Neuronal stem cell (in vitro differentiated cells): ENCODE results near the gene NFX1.

ENCODE experiments used
- DNase-seq: peaks from one replicate; pipeline ENCODE4 v3.0.0-alpha.2; 2013; ENCODE audit warnings: low spot score
- H2AFZ ChIP-seq: one replicate; pipeline ENCODE4 v1.6.1; 2013; ENCODE audit warnings: mild to moderate bottlenecking, low read length, inconsistent platforms
- H2AK5ac ChIP-seq: 2 replicates; pipeline ENCODE4 v1.6.1; 2013; ENCODE audit warnings: low read depth, mild to moderate bottlenecking, inconsistent platforms, low read length, moderate library complexity, mixed read lengths
- H2BK120ac ChIP-seq: 2 replicates; pipeline ENCODE4 v1.6.1; 2013; ENCODE audit warnings: low read depth, mild to moderate bottlenecking, inconsistent platforms, low read length, moderate library complexity, mixed read lengths
- H2BK12ac ChIP-seq: one replicate; pipeline ENCODE4 v1.6.1; 2013; ENCODE audit warnings: low read length, inconsistent platforms
- H2BK15ac ChIP-seq: 2 replicates; pipeline ENCODE4 v1.6.1; 2013; ENCODE audit warnings: mild to moderate bottlenecking, low read length, inconsistent platforms, mixed read lengths
- H2BK5ac ChIP-seq: one replicate; pipeline ENCODE4 v1.6.1; 2013; ENCODE audit warnings: inconsistent platforms, mild to moderate bottlenecking, low read length, moderate library complexity
- H3K14ac ChIP-seq: one replicate; pipeline ENCODE4 v1.6.1; 2013; ENCODE audit warnings: low read length, inconsistent platforms
- H3K18ac ChIP-seq: 2 replicates; pipeline ENCODE4 v1.6.1; 2013; ENCODE audit warnings: low read length, inconsistent platforms
- H3K23ac ChIP-seq: 2 replicates; pipeline ENCODE4 v1.6.1; 2013; ENCODE audit warnings: low read depth, mild to moderate bottlenecking, mixed read lengths, low read length, inconsistent platforms; ENCODE audit not compliant: poor library complexity
- H3K27ac ChIP-seq: replicated peaks from 3 replicates; pipeline ENCODE4 v1.5.1; 2013; ENCODE audit warnings: low read length, inconsistent platforms
- H3K27me3 ChIP-seq, 3 experiments: 2 replicates each; pipeline ENCODE4 v1.6.1; 2013; ENCODE audit warnings: low read length in 3 of 3, mild to moderate bottlenecking in 2 of 3, inconsistent platforms in 1 of 3, low read depth in 1 of 3, mixed read lengths in 1 of 3, moderate library complexity in 1 of 3; ENCODE audit not compliant: control insufficient read depth in 3 of 3, insufficient read depth in 3 of 3
- H3K36me3 ChIP-seq, 2 donors: replicated peaks in 1 of 2; 2 replicates each; pipeline ENCODE4 v1.6.1; 2013; ENCODE audit warnings: low read length in 2 of 2; ENCODE audit not compliant: control insufficient read depth in 2 of 2, insufficient read depth in 2 of 2
- H3K4ac ChIP-seq: 2 replicates; pipeline ENCODE4 v1.6.1; 2013; ENCODE audit warnings: inconsistent platforms, mild to moderate bottlenecking, low read length, moderate library complexity
- H3K4me1 ChIP-seq, 2 donors: 1 replicate in 1 of 2; 2 replicates in 1 of 2; pipeline ENCODE4 v1.6.1; 2013; ENCODE audit warnings: low read length in 2 of 2, low read depth in 1 of 2; ENCODE audit not compliant: control insufficient read depth in 2 of 2, insufficient read depth in 1 of 2
- H3K4me2 ChIP-seq: one replicate; pipeline ENCODE4 v1.6.1; 2013; ENCODE audit warnings: mild to moderate bottlenecking, low read length, inconsistent platforms; ENCODE audit not compliant: insufficient read depth, poor library complexity, severe bottlenecking
- H3K4me3 ChIP-seq, 2 donors: 2 replicates each; pipeline ENCODE4 v1.5.1; 2013; ENCODE audit warnings: low read length in 2 of 2, mild to moderate bottlenecking in 2 of 2, inconsistent platforms in 1 of 2, moderate library complexity in 1 of 2
- H3K79me1 ChIP-seq: one replicate; pipeline ENCODE4 v1.6.1; 2013; ENCODE audit warnings: low read depth, mild to moderate bottlenecking, inconsistent platforms, low read length, moderate library complexity
- H3K9ac ChIP-seq: one replicate; pipeline ENCODE4 v1.6.1; 2013; ENCODE audit warnings: mild to moderate bottlenecking, low read depth, low read length, inconsistent platforms; ENCODE audit not compliant: poor library complexity
- H3K9me3 ChIP-seq, 2 donors: replicated peaks in 1 of 2; 2 replicates each; pipeline versions ENCODE3 to v1.6.1; 2013; ENCODE audit warnings: low read length in 2 of 2, mild to moderate bottlenecking in 2 of 2, inconsistent platforms in 1 of 2, low read depth in 1 of 2, mixed read lengths in 1 of 2, moderate library complexity in 1 of 2; ENCODE audit not compliant: control insufficient read depth in 2 of 2, insufficient read depth in 1 of 2
- H4K8ac ChIP-seq: one replicate; pipeline ENCODE4 v1.6.1; 2013; ENCODE audit warnings: low read depth, mild to moderate bottlenecking, inconsistent platforms, low read length, moderate library complexity
- H4K91ac ChIP-seq: one replicate; pipeline ENCODE4 v1.6.1; 2013; ENCODE audit warnings: low read length, low read depth, mild to moderate bottlenecking, inconsistent platforms; ENCODE audit not compliant: poor library complexity
- WGBS, 2 donors: extraction: QIAGEN DNeasy Blood & Tissue Kit; methylation state at CpG; one replicate each; pipeline ENCODE4 v1.1.7; 2013; ENCODE audit warnings: missing lambda C conversion rate in 2 of 2, mixed read lengths in 1 of 2; ENCODE audit not compliant: insufficient read length in 2 of 2, insufficient replicate concordance in 1 of 2; ENCODE audit errors: extremely low coverage in 2 of 2; 5-methylcytosine and 5-hydroxymethylcytosine counted together

NFX1 gene

GRCh38 chr9:33407061-33407460 lies 116.7 kb downstream of the NFX1 start:
- no peak overlapping the region for H2BK120ac ChIP-seq
- no peak overlapping the region for H4K8ac ChIP-seq
- DNase-seq, result no peak
- no peak overlapping the region for H3K18ac ChIP-seq
- no peak overlapping the region for H3K23ac ChIP-seq
- no peak overlapping the region for H3K4me3 ChIP-seq
- H3K9me3 ChIP-seq, result no peaks in the 10 kb centered on the region
- H3K36me3 ChIP-seq, result no peaks in the 10 kb centered on the region
- no peak overlapping the region for H2BK15ac ChIP-seq
- no peak overlapping the region for H2AFZ ChIP-seq
- H3K4ac ChIP-seq, result no peak overlapping the region
- no CpG with 5 or more reads among the region's 3 CpGs for WGBS, 2 donors
- peaks cover 2% of the 10 kb centered on the region for H3K79me1 ChIP-seq
- no peak overlapping the region for H3K4me2 ChIP-seq
- H3K9ac ChIP-seq, result no peak overlapping the region
- no peak overlapping the region for H3K27ac ChIP-seq
- no peak overlapping the region for H4K91ac ChIP-seq
- no peak overlapping the region for H2BK12ac ChIP-seq
- peaks cover 0 to 8% (median 0%) of the 10 kb centered on the region in 3 experiments for H3K27me3 ChIP-seq
- peaks cover 5% of the 10 kb centered on the region in 2 donors for H3K4me1 ChIP-seq
- H2AK5ac ChIP-seq, result no peak overlapping the region
- no peak overlapping the region for H3K14ac ChIP-seq
- no peak overlapping the region for H2BK5ac ChIP-seq

DNA sequence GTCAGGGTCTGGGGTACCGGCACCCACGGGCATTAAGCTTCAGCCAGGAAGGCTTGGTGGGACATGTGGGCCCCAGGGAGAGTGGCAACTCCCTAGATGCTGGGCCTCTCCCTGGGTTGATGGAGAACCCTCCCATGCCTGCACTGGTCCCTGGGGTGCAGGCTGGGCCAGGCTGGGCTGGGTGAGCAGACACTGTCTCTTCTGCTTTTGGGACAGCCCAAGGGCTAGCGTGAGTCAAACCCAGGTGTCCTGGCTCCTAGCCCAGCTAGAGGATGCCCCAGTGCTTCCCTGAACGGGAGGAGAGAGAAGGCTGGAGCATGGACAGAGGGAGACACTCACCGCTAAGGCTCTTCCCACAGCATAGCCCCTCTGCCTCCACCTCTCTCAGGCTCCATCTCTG lies 117.8 kb downstream of the NFX1 start:
- Histone ChIP-seq H3K23ac (peak overlapping the region; percentile 73), H4K8ac (no peak overlapping the region), H3K36me3 (no peaks in the 10 kb centered on the region), H2BK5ac (no peak overlapping the region), H2BK120ac (no peak overlapping the region), H2AK5ac (peak overlapping the region; percentile 98), H2BK12ac (no peak overlapping the region), H2BK15ac (peak overlapping the region; percentile 85), H3K4ac (peak overlapping the region; percentile 37), H3K4me3 (no peak overlapping the region), H3K27ac (no peak overlapping the region), H3K14ac (peak overlapping the region; percentile 94), H3K79me1 (peaks cover 2% of the 10 kb centered on the region), H3K4me2 (no peak overlapping the region), H3K9ac (peak overlapping the region; percentile 21), H3K9me3 (no peaks in the 10 kb centered on the region), H3K27me3 (peaks cover 0 to 8% (median 0%) of the 10 kb centered on the region in 3 experiments), H3K18ac (peak overlapping the region; percentile 27), H4K91ac (no peak overlapping the region), H3K4me1 (peaks cover 5% of the 10 kb centered on the region in 2 donors), H2AFZ (no peak overlapping the region)
- no peak for DNase-seq
- no CpG with 5 or more reads among the region's 5 CpGs for WGBS, 2 donors

DNA sequence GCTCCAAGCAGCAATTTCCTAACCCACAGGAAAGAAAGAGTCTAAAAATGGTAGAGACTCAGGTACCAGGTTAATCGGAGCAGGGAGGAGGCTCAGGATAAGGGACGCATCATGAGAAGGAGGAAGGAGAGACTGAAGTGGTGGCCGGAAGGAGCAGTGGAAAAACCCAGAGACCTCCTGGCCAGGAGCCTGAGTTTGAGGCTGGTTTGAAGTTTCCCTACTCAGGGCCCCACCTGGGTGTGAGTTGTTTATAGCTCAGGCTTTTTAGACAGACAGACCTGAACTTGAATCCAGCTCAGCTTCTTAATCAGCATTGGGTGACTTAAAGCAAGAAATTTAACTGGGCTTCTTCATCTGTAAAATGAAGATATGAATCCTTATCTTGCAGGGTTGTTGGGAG lies 124.0 kb downstream of the NFX1 start:
- H3K23ac ChIP-seq, result no peak overlapping the region
- WGBS, 2 donors, result no CpG with 5 or more reads among the region's 3 CpGs
- no peak overlapping the region for H3K4ac ChIP-seq
- no peak overlapping the region for H3K9ac ChIP-seq
- H3K4me3 ChIP-seq, result no peak overlapping the region
- no peaks in the 10 kb centered on the region for H3K79me1 ChIP-seq
- no peak overlapping the region for H3K18ac ChIP-seq
- no peak overlapping the region for H2BK5ac ChIP-seq
- DNase-seq, result no peak
- H3K27me3 ChIP-seq, result peaks cover 0 to 23% (median 0%) of the 10 kb centered on the region in 3 experiments
- H3K36me3 ChIP-seq, result no peaks in the 10 kb centered on the region
- H2BK12ac ChIP-seq, result no peak overlapping the region
- H3K4me2 ChIP-seq, result no peak overlapping the region
- no peak overlapping the region for H2BK15ac ChIP-seq
- H2BK120ac ChIP-seq, result no peak overlapping the region
- H2AFZ ChIP-seq, result peak overlapping the region; percentile 7
- H3K9me3 ChIP-seq, result peaks cover 0 to 2% of the 10 kb centered on the region in 2 donors
- peaks cover 0 to 2% of the 10 kb centered on the region in 2 donors for H3K4me1 ChIP-seq
- H4K8ac ChIP-seq, result no peak overlapping the region
- H2AK5ac ChIP-seq, result no peak overlapping the region
- no peak overlapping the region for H3K14ac ChIP-seq
- H4K91ac ChIP-seq, result no peak overlapping the region
- no peak overlapping the region for H3K27ac ChIP-seq

DNA sequence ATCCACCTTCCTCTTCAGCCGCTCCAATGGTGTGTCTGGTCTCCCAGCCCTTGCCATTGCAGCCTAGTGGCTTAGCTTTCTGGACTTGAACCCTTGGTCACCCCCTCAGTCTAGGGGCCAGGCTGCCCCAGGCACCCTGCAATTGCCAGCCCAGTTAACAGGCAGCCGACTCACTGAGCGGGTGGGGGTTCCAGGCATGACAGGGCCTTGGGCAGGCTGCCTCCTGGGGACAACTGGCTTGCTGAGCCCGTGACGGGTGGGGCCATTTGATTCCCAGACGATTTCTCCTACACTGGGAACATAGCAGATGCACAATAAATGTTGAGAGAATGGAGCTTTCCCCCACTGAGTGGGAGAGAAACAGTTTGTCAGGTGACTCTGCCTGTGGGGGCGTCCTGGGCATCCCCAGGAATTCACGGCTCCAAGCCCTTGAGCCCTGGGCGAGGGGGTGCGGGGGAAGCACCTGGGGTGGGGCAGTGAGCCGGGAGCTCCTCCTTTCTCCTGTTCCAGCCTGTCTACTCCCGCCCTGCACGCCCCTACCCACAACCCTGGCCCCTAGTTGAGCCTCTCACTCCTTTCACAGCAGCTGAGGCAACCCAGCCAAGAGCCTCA lies 124.7 kb downstream of the NFX1 start:
- H2BK12ac ChIP-seq, result no peak overlapping the region
- H3K27me3 ChIP-seq, result peaks cover 0 to 23% (median 0%) of the 10 kb centered on the region in 3 experiments
- peaks cover 0 to 2% of the 10 kb centered on the region in 2 donors for H3K4me1 ChIP-seq
- H3K4me3 ChIP-seq, result no peak overlapping the region
- H4K91ac ChIP-seq, result no peak overlapping the region
- H3K14ac ChIP-seq, result no peak overlapping the region
- H3K27ac ChIP-seq, result no peak overlapping the region
- peak overlapping the region; percentile 56 for H2AFZ ChIP-seq
- no peak for DNase-seq
- H4K8ac ChIP-seq, result no peak overlapping the region
- peak overlapping the region; percentile 39 for H2AK5ac ChIP-seq
- no peak overlapping the region for H3K9ac ChIP-seq
- no peaks in the 10 kb centered on the region for H3K36me3 ChIP-seq
- H2BK120ac ChIP-seq, result no peak overlapping the region
- H3K9me3 ChIP-seq, result peaks cover 0 to 2% of the 10 kb centered on the region in 2 donors
- peak overlapping the region; percentile 62 for H3K18ac ChIP-seq
- peak overlapping the region; percentile 27 for H2BK15ac ChIP-seq
- no peaks in the 10 kb centered on the region for H3K79me1 ChIP-seq
- no CpG with 5 or more reads among the region's 13 CpGs for WGBS, 2 donors
- no peak overlapping the region for H3K4ac ChIP-seq
- peak overlapping the region; percentile 68 for H3K23ac ChIP-seq
- H3K4me2 ChIP-seq, result no peak overlapping the region
- no peak overlapping the region for H2BK5ac ChIP-seq
